HL-60 (cell line): Measurements from ENCODE around the gene CYB5B.
A peak's percentile ranks its signal among the peaks of the same experiment; 100 is the strongest.

ENCODE experiments used
- DNase-seq, 2 experiments: peaks; one replicate each; pipeline ENCODE4 v3.0.0-alpha.2; 2010 to 2020; ENCODE audit warnings: low read depth in 1 of 2, low spot score in 1 of 2
- H3K27ac ChIP-seq: fragments of 250-450 bp; sonication (Bioruptor Pico); replicated peaks from 2 replicates; pipeline ENCODE4 v1.5.1; 2020; ENCODE audit warnings: mild to moderate bottlenecking, moderate library complexity
- H3K27me3 ChIP-seq: fragments of 250-450 bp; sonication (Bioruptor Pico); 2 replicates; pipeline ENCODE4 v1.5.1; 2021; ENCODE audit warnings: mild to moderate bottlenecking, moderate library complexity; ENCODE audit not compliant: insufficient read depth, poor library complexity, severe bottlenecking
- H3K4me3 ChIP-seq: replicated peaks from 2 replicates; pipeline ENCODE4 v1.5.1; 2011; ENCODE audit warnings: mild to moderate bottlenecking, control low read depth, low read length; ENCODE audit not compliant: insufficient read depth
- CTCF ChIP-seq: IDR thresholded peaks from one replicate; pipeline ENCODE4 v1.5.1; 2011; ENCODE audit warnings: low read length, control low read depth, inconsistent platforms; ENCODE audit not compliant: insufficient read depth
- GABPA ChIP-seq: IDR thresholded peaks from 2 replicates; pipeline ENCODE4 v1.6.1; 2012; ENCODE audit warnings: low read depth
- POLR2AphosphoS5 ChIP-seq: IDR thresholded peaks from 2 replicates; pipeline ENCODE4 v1.6.1; 2012; ENCODE audit warnings: low read depth
- REST ChIP-seq: IDR thresholded peaks from 2 replicates; pipeline ENCODE4 v1.6.1; 2012; ENCODE audit warnings: low read depth; ENCODE audit not compliant: insufficient replicate concordance
- SPI1 ChIP-seq: IDR thresholded peaks from 2 replicates; pipeline ENCODE4 v1.6.1; 2012; ENCODE audit warnings: low read depth, mild to moderate bottlenecking, borderline replicate concordance
- long read RNA-seq: library from polyadenylated mRNA; unstranded; transcript quantifications from one replicate; pipeline ENCODE4 v2.0.0, GENCODE V29; 2020

The CYB5B gene
- long read RNA-seq, full-length matches to known transcripts, result 242 of 242 reads
- long read RNA-seq, partial matches to known transcripts, result 0 of 242 reads
- long read RNA-seq, other reads (novel, unspliced or antisense), result 0 of 242 reads

GRCh38 chr16:69424053-69424934, at the start of gene CYB5B:
TSS of gene CYB5B (plus strand) at chr16:69424619. CDS start at chr16:69424684, 65 bp downstream.
- Histone ChIP-seq H3K27me3 (no peaks in the 10 kb centered on the region), H3K27ac (peak within 1 kb of the TSS; percentile 67), H3K4me3 (peak within 1 kb of the TSS; percentile 100)
- peak; percentile 84 to 98 for DNase-seq
- no peak for TF ChIP-seq SPI1
- TF ChIP-seq POLR2AphosphoS5, result peak; percentile 77

GRCh38 chr16:69376393-69377059, 47.9 kb upstream of the CYB5B start:
- TF ChIP-seq SPI1 (no peak), GABPA (no peak), CTCF (no peak), REST (no peak), POLR2AphosphoS5 (no peak)
- H3K4me3 ChIP-seq, result no peak overlapping the region
- H3K27me3 ChIP-seq, result no peaks in the 10 kb centered on the region
- H3K27ac ChIP-seq, result no peak overlapping the region
- no peak for DNase-seq

- Histone ChIP-seq H3K27ac (no peak overlapping the region), H3K4me3 (no peak overlapping the region), H3K27me3 (no peaks in the 10 kb centered on the region)
- DNase-seq, result no peak
- TF ChIP-seq SPI1 (no peak), GABPA (no peak), REST (no peak), POLR2AphosphoS5 (no peak), CTCF (no peak)
These were observed 46.4 kb upstream of the CYB5B start for GRCh38 chr16:69378036-69378435.

GRCh38 chr16:69378760-69379159, 45.7 kb upstream of the CYB5B start:
- H3K4me3 ChIP-seq, result no peak overlapping the region
- no peak for TF ChIP-seq REST
- no peak for TF ChIP-seq SPI1
- no peak for TF ChIP-seq GABPA
- no peak for TF ChIP-seq POLR2AphosphoS5
- TF ChIP-seq CTCF, result no peak
- H3K27ac ChIP-seq, result no peak overlapping the region
- no peak for DNase-seq
- H3K27me3 ChIP-seq, result no peaks in the 10 kb centered on the region
